ENCODE results near the gene LY6G6C.

Gene LY6G6C

DNA sequence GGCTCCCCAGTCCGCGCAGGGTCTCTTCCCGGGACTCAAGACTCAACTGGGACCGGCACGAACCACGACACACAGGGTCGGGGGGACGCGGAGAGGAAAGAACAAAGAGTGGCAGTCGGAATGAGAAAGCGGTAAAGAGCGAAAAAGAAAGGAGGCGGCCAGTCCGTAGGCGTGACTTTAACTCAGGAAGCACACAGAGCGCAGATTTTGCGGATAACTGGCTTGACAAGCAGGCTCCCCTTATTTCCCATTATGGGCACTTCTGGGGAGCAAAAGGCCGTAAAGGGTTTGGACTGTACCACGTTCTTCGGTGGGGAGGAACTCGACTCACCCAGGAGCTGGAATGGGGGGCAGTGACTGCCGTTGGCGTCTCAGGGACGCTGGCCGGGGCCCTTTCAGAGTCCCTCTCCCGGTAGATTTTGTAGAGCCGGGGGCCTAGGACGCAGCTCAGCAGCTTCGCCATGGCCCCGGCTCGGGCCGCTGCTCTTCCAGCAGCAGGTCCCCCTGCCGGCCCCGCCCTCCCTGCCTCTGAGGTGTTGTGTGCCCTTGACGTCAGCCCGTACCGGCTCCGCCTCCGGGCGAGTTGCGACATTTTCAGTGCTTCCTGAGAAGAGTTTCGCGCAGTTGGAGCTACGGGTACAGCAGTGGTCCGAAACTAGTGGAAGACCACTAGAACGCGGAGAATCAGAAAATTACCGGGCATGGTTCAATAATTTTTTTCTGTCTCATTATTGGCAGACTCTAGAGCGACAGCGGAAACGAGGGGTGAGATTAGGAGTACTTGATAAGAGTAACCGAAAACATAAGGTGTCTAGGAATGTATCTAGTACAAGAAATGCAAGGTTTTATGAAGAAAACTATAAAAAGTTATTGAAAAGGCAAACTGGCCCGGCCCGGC is 18.5 kb downstream of the LY6G6C start, which contains the start of gene ABHD16A:
Gene ABHD16A, minus strand, starts transcription at position 506 of the 898 bp plus-strand sequence. Its CDS starts 43 bp downstream, at position 463.
- peak; percentile 95 for DNase-seq

DNA sequence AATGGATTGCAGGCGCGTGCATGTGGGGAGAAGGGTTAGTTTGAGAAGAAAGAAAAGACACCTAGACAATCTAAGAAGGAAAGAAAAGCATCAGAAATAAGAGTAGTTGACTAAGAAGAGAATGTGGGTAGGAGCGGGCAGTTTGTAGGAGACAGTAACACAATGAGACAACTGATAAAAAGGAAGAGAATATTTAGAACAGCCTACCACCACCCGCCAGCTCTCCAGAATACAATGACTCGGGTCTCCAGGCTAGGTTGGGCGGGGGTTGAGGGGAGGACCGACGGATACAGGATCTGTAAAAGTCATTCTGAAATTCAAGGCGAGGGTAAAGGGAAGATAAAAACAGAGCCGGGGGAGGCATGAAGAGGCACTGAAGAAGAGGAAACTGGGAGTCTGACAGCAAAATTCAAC is 19.1 kb downstream of the LY6G6C start:
- no peak for DNase-seq

DNA sequence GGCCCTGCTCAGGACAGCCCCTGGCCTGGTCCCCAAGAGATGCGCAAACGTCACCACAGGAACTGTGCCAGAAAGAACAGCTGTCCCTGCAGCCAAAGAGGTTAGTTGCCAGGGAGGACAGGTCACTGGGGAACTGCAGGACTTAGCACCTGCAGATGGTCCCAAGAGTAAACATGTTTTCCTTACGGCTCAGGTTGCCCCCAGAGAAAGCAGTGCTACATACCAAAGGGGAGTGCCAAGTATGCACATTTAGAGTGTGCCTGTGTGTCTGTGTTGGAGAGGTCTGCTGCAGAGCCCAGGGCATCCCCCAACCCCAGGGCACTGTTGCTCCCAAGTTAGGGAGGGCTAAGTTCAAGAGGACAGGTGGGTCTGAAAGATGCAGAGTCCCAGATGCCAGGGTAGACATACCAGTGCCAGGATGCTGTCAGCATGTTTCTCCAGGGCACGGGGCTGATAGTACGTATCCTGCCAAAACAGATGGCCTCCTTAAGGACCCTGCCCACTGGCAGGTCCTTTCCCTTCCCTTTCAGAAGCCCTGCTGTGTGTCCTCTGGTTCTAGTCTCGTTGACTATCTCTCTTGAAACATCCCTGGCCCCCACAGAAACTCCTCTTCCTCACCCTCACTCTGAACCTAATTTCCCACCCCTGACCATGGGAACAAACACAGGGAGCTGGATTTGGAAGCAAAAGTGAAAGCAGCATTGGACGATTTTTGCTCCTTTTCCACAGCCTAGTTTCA is 19.7 kb downstream of the LY6G6C start:
- DNase-seq = no peak

DNA sequence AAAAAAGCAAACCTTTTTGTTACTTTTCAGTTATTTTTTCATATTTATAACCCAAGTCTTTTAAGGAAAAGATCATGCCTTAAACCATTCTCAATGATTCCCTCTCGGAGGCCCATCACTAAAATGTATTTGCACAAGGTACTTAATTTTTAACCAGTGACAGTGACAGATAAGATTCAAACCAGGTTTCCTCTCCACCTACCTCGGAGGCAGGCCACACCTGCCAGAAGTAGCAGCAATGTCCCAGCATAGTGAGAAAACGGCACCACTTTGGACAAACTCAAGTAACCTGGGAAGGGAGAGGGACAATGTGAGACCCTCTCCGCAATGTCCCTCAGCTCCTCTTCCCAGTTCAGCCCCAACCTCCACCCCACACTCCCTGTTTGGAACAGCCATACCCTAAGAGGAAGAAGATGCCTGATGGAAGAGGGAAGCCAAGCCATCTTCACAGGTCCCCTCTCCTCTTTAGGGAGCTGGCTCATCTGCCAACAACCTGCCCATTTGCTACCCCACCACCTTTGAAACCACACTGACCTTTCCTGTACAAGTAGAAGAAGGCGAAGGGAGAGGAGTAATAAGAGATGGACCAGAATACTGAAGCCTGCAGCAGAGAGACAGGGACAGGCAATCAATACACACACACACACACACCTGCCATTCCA is 20.7 kb downstream of the LY6G6C start:
- no peak for DNase-seq

DNA sequence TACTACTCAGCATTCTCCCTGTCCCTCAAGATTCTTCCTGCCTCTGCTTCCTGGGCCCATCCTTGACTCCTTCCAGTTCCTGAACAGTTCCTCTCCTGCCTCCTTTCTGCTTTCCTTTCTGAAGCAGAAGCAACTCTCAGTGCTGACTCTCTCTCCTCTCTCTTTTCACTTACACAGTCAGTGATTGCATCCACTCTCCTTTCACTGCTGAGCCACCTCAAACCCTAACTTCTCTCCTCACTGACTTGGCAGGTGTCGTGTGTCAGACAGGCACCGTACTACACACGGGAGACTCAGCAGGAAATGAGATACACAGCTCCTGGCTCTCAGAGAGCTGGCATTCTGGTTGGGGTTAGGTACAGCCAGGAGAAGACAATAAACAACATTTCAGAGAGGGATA is 24.0 kb downstream of the LY6G6C start:
- DNase-seq = no peak

DNA sequence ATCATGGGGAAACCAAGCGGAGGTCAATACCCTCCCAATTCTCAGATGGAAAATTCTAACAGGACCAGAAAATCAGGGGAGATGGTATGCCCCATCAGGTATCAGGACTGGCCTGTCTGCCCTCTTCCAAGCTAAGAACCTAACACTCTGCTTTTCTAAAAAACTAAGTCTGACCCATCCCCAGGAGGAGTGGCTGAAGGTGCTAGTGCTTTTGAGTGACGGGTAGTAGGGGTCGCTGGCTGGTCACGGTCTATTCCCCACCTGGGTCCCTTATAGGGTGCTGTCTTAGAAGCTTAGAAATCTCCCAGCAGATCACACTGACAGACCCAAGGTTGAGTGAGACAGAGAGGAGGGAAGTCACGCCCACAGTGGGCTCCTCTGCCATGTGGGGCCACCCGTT is 28.0 kb downstream of the LY6G6C start:
- DNase-seq = no peak

DNA sequence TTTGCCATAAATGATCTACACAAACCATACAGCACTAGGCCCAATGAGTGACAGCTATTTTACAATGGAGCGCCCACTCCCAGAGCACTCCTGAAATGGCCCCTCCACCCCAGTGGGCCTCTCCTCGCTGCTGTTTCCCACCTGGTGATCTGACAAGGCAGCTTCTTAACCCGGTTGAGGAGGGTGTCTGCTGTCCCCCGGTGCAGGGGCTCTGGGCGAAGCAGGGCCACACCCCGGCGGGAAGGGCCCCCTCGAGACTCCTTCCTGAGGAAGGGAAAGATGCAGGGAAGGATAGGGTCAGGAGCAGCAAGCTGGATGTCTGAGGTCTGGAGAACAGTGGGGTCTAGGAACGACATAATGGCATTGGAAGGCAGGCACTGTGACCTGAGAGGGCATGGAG is 28.7 kb downstream of the LY6G6C start:
- no peak for DNase-seq

DNA sequence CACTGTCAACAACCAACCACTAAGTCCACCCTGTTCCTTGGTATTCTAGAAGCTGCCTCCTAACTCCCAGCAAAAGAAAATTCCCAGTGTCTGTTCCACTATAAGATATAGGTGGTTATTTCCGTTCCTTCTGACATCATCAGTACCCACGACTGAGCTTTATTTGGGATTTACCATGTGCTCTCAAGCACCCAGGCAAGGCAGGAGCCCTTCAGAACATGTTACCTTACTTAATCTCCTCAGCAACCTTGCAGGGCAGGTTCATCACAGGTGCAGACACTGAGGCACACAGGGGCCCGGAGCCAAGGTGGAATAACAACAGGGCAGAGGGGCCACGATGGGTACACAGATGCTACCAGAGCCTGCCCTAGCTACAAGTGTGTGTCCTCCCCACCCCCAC is 29.2 kb downstream of the LY6G6C start:
- DNase-seq = no peak

DNA sequence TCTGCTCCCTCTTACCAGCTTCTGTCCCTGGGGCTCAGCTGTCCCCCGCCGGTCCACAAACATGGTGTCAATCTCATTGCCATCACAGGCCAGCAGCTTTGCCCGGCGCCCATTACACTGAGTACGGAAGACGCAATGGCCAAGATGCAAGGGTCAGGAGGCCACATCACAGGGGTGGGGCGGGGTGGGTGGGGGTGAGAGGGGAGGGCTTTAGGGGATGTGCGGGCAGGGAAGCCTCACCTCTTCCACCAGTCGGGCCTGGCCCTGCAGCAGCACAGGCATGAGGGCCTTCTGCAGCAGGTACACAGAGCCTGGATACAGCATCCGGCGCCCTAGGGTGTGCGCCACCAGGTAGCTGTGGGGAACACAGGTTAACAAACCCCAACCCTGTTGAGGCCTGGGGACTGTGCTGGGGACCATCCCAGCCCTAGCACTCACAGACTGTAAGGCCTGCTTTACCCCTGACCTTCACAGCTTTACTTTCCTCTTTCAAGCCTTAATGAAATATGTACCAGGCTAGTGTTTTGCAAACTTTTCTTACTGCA is 29.9 kb downstream of the LY6G6C start:
- DNase-seq = no peak

DNA sequence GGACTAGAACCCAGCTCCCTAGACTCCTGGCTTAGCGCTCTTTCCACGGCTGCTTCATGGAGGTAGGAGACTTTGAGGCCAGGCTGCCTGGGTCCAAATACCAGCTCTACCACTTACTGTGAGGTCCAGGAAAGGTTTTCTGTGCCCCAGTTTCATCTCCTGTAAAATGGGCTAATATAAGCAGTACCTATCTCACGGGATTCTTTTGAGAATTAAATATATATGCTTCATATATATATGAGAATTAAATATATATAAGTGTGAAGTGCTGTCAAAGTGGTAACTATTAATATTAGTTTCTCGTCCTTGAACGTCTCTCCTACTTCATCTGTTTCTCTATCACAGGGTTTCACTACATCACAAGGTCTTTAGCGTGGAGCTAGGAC is 30.5 kb downstream of the LY6G6C start:
- DNase-seq = no peak

DNA sequence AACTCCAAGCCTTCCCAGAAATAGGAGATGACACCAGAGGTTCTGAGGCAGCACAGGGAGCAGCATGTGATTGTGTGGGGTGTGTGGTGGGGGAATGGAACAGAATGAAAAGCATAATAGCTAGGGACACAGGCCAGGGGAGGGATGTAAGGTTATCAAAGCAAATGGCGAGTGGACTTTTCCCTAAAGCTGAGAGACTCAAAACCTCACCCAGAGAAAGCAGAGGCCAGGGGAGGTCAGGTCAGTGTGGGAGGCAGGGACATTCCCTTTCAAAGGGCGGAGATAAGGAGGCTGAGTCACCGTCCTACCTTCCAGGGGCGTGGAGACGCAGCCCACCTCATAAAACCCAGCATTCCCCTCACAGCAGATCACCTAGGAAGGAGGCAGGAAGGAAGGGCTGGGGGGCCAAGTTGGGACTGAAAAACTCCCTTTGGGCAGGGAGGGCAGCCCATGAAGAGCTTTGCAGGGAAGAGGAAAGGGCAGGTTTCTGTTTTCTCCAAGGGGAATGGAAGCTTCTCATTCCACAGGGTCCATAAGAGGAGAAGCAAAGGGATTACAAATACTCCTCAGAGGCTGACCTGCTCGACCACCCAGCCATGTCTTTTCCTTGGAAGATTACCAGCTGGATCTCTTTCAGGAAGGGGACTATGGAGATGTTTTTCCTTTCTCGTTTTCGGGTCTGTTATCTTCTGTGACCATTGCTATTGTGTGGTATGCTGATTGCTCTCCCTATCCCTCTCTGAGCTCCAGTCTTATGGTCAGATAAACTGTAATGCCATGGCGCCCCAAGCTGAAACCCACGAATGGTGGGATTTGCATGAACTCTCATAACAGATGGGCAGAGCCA is 31.1 kb downstream of the LY6G6C start:
- DNase-seq = no peak

DNA sequence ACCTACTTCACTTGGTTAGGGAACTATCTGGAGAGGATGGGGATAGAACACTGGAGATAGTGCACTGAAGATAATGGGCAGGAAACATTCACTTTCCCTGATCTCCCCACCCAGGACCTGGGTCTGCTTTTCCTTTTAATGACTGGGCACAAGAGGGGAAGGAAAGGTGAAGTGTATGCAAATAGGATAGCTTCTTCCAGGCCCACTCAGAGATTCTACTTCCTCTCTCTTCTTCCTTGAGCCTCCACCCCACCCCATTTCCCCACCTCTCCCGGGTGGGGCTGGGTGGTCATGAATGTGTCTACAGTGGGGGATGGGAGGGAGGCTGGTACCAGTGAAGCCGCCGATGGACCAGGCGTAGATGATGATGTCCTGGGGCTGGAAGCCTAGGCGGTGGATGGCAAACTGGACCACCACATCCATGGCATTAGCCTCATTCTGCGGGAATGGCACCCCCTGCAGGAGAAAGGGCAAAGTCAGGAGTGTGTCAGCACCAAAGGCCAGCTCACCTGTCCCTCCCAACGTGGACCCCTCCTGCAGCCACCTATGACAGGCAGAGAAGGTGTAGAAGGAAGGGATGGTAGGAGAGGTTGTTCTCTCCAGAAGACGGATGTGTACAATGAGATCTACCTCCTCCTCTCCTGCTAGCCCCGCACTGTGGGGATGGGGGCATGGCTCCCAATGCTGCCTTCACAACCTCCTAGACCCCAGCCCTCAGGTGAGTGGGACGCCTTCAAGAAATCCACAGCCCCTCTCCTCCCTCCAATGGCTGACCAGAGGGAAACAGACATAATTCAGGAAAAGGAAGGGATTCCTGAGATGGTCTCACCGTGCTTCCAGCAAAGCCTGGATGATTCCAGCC is 32.1 kb downstream of the LY6G6C start:
- DNase-seq = no peak

DNA sequence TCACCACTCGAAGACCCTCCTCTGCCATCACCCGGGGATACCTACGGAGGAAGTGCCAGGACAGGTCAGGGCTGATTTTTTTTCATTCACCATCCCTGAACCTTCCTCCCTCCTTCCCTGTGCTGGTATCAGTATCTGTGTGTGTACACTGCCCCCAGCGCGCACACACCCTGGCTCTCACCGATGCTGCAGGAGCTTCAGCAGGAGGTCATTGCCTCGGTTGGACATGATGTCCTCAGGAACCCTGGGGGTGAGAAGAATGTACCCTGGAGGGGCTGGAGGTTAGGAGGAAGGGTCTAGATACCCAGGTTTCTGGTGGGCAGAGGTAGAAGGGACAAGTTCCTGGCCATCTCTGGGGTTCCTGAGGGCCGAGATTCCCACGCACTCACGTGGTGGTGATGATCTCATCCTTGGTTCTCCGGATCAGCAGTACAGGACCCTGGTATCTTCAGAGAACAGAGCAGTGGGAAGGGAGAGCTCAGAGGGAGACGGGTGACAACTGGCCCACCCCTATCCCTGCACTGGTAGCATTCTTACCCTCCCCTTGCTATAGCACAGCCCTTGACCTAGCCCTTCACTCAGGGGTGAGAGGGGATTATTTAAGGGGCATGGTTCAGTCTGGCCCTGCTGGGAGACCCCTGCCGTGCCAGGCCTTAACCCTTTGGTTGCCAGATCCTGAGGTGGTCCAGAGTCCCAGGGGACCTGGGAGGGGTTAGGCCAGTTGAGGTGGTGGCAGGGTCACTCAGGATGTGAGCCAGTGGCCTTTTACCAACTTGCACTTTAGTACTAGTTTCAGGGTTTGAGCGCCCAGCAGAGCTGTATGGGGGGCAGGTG is 33.5 kb downstream of the LY6G6C start:
- no peak for DNase-seq

DNA sequence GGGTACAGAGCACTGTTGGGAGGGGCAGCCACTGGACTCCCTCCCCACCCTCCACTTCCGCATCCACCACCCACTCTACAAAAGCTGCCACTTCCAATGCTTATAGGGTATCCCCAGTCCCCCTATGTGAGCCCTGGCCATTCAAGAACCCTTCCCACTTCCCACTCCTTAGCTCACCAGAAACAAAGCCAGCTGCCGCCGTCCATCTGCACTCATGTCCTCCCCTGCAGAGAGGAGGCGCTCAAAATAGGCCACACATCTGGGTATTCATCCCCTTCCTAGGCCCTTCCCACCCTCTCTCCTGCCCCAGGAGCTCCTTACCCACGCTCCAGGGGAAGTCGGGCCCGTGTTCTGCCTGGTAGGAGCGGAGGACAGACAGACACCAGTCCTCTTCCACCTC is 34.2 kb downstream of the LY6G6C start:
- DNase-seq = no peak

DNA sequence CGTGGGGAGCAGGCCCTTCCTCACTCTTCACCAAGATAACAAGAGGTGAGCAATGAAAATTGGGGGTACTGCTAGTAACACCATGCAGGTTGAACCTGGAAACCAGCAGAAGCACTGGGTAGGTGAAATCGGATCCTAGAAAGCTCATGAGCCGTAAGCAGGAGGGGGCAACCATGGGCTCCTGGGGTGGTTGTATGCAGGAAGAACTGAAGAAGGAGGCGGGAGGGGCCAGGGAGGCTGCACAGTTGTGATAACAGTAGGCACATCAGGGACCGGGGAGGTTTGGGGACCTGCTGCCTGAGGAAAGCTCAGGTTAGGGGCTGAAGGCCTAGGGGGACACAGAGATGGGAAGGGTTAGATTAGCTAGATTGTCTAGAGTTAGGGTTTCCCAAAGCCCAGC is 35.1 kb downstream of the LY6G6C start:
- DNase-seq = no peak

DNA sequence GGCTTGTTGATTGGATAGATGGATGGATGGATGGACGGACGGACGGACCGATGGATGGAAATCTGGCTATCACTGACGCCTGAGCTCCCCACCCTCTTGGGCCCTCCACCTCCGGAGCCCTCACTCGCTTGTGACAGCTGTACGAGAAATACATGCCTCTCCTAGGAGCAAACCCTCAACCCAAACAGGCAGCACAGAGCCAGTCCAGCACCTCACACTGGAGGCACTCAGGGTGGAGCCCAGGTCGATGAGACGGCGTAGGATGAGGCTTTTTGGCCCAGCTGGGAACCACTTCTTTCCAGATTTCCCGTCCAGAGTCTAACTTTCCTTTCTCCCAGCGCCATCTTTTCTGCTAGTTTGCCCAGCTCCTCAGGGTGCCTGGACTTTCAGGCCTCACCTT is 38.0 kb downstream of the LY6G6C start:
- DNase-seq = no peak

DNA sequence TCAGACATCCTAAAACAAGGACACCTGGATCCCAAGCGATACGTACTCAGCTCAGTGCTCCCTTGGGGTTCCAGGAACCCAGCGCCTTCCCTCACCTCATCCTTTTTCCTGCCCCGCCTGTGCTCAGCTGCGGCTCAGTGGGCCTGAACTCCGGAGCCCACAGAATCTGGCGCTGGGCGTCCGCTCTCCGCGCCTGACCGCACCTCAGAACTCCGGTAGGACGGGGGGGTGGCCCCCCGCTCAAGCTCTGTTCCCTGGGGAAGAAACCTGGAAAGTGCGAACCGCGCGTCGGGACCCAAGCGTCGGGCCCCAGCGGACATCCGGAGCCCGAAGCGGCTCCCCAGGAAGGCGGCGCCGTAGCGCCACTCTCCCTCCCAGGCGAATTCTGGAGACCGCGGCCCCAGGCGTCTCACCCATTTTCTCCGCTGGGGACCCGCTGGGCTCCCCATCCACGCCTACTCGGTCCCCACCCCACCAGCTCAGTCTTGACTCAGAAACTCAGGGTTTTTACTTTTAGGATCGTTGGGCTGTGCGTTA is 40.3 kb downstream of the LY6G6C start:
- peak; percentile 76 for DNase-seq

DNA sequence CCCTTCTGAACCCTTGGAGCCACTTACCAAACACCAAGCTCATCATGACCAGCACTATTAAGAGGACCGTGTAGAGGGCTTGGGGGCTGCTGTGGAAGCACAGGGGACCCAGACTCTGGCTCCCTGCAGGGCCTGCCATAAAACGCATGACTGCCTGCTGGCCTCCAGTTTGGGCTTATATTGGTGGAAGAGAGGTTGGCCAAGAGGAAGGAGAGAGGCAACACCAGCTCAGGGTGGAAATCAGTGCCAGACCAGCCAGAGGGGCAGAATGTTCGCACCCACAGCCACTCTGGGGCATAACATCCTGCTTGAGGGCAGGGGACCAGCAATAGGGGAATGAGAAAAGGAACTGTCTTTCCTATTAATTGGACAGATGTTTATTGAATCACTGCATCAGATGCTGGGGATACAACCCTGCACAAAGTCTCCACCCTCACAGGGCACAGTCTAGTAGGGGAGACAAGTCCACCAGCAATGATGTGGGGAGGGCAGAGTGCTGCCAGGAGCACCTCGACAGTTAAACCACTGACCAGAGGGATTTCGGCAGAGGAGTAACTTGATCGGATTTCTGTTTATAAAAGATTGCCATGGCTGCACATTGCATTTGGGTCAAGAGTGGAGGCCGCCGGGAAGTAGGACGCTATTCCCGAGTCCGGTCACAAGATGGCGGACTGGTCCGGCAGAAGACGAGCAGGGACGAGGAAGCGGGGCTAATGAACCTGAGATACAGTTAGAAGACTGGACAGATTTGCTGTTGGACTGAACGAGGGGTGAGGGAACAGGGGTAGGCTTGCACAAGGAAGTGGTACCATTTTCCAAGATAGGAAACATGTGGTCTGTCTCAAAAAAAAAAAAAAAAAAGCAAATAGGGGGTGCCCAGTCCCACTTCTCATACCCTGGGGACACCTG is 41.1 kb downstream of the LY6G6C start, which contains the start of gene LY6G5C:
Gene LY6G5C, minus strand, starts transcription at position 842 of the 909 bp plus-strand sequence. Its CDS starts 694 bp downstream, at position 148.
- DNase-seq = peak; percentile 63

DNA sequence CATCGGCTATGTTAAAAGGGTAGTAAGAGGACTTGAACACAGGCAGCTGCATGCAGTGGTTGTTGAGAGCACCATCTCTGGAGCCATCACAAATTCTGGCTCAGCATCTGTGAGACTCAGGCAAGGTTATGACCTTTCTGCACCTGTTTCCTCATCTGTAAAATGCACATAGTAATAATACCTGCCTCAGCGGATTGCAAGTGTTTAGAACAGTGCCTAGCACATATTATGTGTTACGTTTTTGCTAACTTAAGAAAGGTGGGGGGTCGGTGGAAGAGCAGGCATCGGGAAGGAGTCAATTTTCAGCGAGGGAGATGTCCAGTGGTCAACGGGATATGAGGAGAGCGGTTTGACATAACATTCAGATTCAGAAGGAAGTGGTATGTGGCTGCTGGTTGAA is 43.6 kb downstream of the LY6G6C start:
- DNase-seq = no peak

Measured in 8988T (cell line).